GM19238 (cell line): ENCODE measurements around the gene ZBTB42.

Source experiments
- DNase-seq: peaks from one replicate; pipeline ENCODE4 v3.0.0; 2011; ENCODE audit warnings: low spot score; ENCODE audit not compliant: insufficient read length

ZBTB42 gene

GRCh38 chr14:104769324-104770071, 31.4 kb upstream of the ZBTB42 start:
- no peak for DNase-seq

GRCh38 chr14:104770072-104770579, 30.8 kb upstream of the ZBTB42 start:
- no peak for DNase-seq

GRCh38 chr14:104770851-104771272, 30.0 kb upstream of the ZBTB42 start:
- no peak for DNase-seq

GRCh38 chr14:104771374-104771773, 29.5 kb upstream of the ZBTB42 start:
- no peak for DNase-seq

GRCh38 chr14:104771918-104772706, 28.8 kb upstream of the ZBTB42 start:
- no peak for DNase-seq

GRCh38 chr14:104772707-104773504, 28.0 kb upstream of the ZBTB42 start:
- DNase-seq: no peak

GRCh38 chr14:104773505-104774452, 27.1 kb upstream of the ZBTB42 start:
- DNase-seq: no peak

- no peak for DNase-seq
Observed at GRCh38 chr14:104774453-104775072, 26.3 kb upstream of the ZBTB42 start.

GRCh38 chr14:104775073-104775489, 25.8 kb upstream of the ZBTB42 start:
- no peak for DNase-seq

- DNase-seq: no peak
Observed at GRCh38 chr14:104776481-104776880, 24.4 kb upstream of the ZBTB42 start.

GRCh38 chr14:104776961-104777807, 23.7 kb upstream of the ZBTB42 start:
- no peak for DNase-seq

GRCh38 chr14:104777808-104778249, 23.1 kb upstream of the ZBTB42 start:
- DNase-seq: no peak

GRCh38 chr14:104778694-104779331, 22.1 kb upstream of the ZBTB42 start:
- DNase-seq: no peak

- no peak for DNase-seq
Observed at GRCh38 chr14:104779776-104780512, 21.0 kb upstream of the ZBTB42 start.

- DNase-seq: no peak
Observed at GRCh38 chr14:104780513-104781030, 20.3 kb upstream of the ZBTB42 start.

GRCh38 chr14:104781271-104782077, 19.4 kb upstream of the ZBTB42 start:
- no peak for DNase-seq
